ENCODE data around the gene SUN3.
"Not testable (repeated sequence)": the region's sequence is repeated elsewhere in the genome, so short reads cannot be mapped to it uniquely, and the experiment has no call there.

The SUN3 gene

DNA sequence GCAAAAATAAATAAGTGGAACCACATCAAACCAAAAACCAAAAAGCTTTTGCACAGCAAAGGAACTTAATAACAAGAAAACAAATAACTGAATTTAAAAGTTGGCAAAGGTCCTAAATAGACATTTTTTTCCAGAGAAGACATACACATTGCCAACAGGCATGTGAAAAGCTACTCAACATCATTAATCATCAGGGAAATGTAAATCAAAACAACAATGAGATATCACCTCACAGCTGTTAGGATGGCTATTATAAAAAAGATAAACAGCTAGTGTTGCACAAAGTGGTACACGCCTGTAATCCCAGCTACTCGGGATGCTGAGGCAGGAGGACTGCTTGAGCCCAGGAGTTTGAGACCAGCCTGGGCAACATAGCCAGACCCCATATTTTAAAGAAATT, 2.2 kb upstream of the SUN3 start:
- no peak for DNase-seq (ENCODE audit: low read depth in 4 of 4, low spot score in 1 of 4)

DNA sequence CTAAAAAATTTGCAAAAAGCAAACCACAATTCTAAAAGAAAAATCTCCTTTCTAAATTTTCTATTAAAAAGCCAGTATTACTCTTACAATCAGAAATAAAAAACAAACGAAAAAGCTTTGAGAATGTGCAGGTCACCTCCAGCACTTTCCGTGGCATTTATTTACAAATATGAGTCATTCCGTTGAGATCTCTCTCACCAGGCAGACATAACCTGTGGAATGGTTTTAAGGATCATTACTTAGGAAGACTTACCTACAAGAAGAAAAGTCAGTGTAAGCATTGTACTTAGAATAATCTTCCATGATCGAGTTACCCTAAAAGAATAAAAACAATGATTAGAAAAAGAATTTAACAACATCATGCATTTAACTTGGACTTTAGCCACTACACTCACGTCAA, 3.3 kb downstream of the SUN3 start:
- DNase-seq (ENCODE audit: low read depth in 4 of 4, low spot score in 1 of 4) = no peak

DNA sequence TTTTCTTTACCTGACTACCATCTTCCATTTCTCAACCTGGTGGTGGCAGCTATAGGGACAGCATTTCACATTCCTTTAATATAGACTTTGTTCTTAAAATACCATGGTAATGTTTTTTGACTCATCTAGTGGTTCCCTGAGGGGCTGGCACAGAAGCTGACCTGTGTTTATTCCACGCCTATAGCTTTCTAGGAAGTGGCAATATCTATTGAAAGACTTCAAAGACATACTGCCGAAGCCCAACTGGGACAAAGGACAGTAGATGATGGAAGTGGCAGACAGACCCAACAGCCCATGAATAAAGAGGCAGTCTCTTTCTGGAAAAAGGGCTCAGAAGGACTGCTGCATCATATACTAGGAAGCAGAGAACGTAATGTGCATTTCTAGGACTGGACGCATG, 11.2 kb downstream of the SUN3 start:
- DNase-seq (ENCODE audit: low read depth in 4 of 4, low spot score in 1 of 4) = no peak

DNA sequence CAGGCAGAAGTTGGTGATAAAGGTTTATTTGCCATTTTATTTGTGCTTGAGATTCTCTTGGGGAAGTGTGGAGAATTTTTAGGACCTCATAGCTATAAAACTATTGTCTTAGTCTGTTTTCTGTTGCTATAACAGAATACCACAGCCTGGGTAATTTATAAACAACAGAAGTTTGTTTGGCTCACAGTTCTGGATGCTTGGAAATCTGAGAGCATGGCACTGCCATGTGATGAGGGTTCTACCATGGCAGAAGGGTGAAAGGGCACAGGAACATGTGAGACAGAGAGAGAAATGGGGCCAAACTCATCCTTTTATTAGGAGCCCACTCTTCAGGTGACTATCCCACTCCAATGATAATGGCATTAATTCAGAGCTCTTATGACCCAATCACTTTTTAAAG, 12.3 kb downstream of the SUN3 start:
- no peak for DNase-seq (ENCODE audit: low read depth in 4 of 4, low spot score in 1 of 4)

DNA sequence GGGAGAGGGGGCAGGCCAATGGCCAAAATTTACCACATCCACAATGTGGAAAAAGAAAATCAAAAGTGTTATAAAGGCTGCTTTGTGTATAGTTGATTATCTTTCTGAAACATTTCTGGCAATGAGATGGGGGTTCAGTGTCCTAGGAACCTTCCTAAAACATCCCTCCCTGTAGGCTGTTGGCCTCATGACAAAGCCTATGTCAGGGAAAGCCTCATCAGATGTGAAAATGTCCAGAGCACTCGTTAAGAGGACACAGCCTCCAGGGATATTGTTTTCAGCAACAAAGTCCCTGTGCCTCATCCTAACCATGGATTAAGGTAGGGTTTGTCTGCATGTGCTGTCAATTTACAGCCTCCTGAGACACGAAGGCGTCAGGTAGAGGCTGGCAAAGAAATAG, 17.0 kb downstream of the SUN3 start:
- DNase-seq (ENCODE audit: low read depth in 4 of 4, low spot score in 1 of 4) = no peak

DNA sequence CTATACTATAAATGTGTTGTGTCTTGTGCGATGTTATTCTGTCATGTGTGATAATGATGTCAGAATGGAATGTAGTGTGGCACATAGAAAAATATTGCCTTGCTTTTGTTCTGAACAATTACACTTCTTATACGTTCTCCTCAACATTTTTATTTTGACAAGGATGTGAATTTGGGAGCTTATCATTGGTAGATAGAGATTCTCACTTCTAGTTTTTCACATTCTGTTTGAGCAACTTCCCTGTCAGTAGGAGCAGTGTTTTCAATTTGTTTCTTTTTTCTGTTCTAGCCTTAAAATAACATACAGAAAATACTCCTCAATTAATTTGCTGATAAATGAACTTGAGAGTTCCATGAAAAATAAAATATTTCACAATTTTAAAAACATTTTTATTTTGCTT, 17.6 kb downstream of the SUN3 start:
- DNase-seq (ENCODE audit: low read depth in 4 of 4, low spot score in 1 of 4) = no peak

DNA sequence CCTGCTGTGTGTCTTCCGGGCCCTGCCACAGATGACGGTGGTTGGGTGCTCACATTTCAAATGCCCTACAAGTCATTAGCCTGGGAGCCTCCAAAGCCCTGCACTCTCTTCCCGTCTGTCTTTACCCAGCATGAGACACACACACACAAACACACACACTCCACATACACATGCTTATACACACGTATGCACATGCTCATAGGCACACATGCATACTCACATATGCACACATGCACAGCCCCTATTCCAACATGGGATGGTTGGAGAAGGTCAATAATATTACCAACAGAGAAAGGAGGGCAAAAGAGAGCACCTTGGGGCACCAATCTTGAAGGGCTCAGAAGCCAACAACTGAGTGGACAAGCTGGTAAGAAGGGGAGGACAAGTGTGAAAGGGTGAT, 19.0 kb downstream of the SUN3 start:
- no peak for DNase-seq (ENCODE audit: low read depth in 4 of 4, low spot score in 1 of 4)

DNA sequence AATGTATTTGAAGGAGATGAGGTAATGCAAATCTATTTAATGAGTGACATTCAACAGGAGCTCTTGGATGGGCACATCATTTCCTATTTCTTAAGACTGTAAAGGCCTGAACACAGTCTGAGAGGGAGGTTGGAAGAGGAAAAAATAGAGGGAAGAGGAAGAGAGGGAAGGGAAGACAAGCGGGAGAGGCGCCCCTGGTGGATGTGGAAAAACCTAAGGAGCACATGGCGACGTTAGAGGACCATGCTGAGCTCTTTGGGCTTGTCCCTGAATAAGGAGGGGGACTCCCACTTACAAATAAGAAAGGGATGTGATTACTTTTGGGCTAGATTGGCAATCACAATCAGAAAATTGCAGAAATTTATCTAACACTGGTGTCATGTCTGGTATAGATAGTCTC, 19.6 kb downstream of the SUN3 start:
- DNase-seq (ENCODE audit: low read depth in 4 of 4, low spot score in 1 of 4) = no peak

DNA sequence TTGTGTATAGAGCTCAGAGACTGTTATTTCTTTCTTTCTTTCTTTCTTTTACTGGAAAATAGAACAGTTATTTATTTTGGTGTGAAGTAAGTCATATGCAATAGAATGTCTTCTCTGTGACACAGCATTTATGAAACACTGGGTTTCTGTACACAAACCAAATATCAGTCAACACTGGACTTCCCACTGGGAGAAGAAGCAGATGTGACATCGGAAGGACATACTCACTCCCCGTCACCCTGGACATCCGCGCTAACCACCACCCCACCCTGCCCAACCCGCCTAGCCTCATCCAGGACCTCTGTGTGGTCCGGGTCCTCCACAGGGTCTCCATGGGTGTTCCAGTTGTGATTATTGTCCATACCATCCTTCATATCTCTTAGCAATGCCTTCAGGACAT, 22.0 kb downstream of the SUN3 start:
- no peak for DNase-seq (ENCODE audit: low read depth in 4 of 4, low spot score in 1 of 4)

DNA sequence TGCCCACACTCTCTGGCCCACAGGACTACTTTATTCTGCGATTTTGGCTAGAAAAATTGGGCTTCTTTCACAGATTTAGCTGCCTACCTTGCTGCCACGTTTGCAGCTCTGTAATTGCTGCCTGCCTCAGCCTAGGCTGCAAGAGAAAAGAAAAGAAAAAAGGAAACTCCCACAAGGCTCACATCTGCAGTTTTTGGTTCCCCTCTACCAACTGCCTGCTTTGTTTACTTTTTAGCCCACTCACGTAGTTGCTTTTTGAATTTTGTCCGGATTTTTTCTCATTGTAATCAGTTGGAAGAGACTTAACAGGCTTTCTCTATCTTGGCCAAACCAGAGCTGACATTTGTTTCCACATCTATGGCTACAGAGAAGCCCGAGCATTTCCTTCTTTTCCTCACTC, 24.3 kb downstream of the SUN3 start:
- DNase-seq (ENCODE audit: low read depth in 4 of 4, low spot score in 1 of 4) = no peak

DNA sequence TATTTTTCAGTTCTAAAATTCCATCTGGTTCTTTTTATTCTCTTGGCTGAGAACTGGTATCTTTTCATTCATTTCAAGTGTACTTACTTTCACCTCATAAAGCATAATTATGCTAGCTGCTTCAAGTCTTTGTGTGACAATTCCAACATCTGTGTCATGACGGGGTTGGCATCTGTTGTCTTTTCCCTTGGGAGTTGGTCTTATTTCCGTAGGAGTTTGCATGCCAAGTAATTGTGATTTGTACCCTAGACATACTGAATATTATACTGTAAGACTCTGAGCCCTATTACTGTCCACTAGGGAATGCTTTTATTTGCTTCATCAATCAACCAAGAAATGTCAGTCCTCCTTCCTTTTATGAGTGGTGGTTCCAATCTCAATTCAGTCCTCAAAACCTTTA, 24.9 kb downstream of the SUN3 start:
- DNase-seq (ENCODE audit: low read depth in 4 of 4, low spot score in 1 of 4) = no peak

DNA sequence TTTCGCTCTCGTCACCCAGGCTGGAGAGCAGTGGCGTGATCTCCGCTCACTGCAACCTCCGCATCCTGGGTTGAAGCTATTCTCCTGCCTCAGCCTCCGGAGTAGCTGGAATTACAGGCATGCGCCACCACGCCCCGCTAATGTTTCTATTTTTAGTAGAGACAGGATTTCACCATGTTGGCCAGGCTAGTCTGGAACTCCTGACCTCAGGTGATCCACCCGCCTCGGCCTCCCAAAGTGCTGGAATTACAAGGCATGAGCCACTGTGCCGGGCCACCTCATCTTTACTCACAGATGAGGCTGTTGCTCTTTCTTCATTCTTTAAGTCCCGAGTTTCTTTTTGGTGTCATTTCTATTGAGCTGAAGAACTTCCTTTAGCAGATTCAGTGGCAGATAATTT, 28.7 kb downstream of the SUN3 start:
- DNase-seq (ENCODE audit: low read depth in 4 of 4, low spot score in 1 of 4) = not testable (repeated sequence)

DNA sequence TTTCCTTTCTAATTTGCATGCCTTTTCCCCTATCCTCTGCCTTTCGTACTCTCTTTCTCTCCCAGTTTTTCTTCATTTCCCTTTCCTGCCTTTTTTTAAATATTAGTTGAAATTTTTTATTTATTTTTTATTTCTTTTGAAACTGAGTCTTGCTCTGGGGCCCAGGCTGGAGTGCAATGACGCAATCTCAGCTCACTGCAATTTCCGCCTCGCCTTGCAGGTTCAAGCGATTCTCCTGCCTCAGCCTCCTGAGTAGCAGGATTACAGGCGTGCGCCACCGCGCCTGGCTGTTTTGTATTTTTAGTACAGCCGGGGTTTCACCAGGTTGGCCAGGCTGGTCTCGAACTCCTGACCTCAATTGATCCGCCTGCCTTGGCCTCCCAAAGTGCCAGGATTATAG, 29.5 kb downstream of the SUN3 start:
- DNase-seq (ENCODE audit: low read depth in 4 of 4, low spot score in 1 of 4) = no peak

DNA sequence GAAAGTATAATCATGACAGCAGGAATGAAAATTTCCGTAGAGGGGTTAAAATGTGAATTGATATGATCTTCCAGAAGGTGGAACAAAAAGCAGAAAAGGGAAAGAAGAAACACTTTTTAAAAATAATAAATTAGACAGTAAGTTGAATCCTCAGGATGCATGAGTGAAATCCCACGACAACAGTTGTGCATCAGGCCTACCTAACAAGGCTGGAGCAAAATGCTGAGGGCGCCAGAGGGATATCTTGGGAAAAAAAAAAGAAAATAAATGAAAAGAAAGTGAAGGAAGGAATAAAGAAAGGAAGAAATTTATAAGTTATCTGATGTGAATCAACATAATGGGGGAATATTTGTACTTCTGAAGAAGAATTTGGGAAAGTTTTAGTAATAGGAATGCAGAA, 36.5 kb downstream of the SUN3 start:
- no peak for DNase-seq (ENCODE audit: low read depth in 4 of 4, low spot score in 1 of 4)

DNA sequence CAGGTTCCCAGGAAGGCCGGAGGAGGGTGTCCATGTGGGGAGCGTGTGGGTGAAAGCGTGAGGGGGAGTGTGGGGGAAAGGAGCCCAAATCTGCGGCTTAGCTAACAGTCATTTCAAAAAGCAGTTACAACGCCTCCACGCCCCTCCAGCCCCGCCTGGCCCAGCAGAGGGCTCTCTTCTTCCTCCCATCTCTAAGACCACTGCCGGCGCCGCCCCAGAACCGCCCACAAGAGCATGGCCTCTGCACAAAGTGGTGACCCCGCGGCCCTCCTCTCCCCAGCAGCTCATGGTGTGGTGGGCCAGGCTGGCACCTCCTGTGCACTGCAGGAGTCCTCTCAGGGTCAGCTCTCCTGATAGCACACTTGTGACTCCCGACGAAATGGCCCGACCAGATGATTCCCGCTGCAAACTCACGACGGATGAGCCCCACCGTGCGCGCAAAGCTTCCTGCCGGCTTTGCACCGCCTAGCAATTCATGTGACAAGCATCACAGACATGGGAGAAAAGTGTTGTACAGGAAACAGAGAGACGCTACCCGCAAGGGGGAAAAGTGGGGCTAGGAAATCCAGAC, 37.1 kb downstream of the SUN3 start:
- peak; percentile 56 to 80 (median 70) for DNase-seq (ENCODE audit: low read depth in 4 of 4, low spot score in 1 of 4)

DNA sequence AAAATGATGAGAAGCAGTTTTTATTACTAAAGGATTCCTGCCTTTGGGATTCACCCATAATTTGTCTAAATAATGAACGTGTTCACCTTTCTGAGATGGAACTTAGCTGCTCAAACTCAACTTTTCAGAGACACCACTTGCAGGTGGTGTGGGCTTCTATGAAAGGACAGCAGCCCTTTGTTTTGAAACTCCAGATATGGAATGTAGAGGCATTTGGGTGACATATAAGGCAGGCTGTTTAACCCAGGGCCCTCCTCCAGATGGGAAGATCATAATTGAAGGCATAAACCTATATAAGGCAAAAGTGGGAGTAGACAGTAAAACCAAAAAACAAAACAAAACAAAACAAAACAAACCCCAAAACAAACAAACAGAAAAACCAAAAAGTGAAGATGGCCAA, 37.6 kb downstream of the SUN3 start:
- DNase-seq (ENCODE audit: low read depth in 4 of 4, low spot score in 1 of 4) = no peak

DNA sequence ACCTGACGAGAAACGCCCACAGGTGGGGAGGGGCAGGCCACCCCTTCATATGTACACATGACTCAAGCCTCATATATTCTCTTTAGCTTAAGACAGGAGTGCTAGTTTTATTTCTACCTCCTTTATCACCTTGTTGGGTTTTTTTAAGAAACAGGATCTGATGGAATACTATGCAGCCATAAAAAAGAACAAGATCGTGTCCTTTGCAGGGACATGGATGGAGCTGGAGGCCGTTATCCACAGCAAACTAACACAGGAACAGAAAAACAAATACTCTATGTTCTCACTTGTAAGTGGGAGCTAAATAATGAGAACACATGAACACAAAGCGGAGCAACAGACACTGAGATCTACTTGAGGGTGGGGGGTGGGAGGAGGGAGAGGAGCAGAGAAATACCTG, 38.3 kb downstream of the SUN3 start:
- no peak for DNase-seq (ENCODE audit: low read depth in 4 of 4, low spot score in 1 of 4)

DNA sequence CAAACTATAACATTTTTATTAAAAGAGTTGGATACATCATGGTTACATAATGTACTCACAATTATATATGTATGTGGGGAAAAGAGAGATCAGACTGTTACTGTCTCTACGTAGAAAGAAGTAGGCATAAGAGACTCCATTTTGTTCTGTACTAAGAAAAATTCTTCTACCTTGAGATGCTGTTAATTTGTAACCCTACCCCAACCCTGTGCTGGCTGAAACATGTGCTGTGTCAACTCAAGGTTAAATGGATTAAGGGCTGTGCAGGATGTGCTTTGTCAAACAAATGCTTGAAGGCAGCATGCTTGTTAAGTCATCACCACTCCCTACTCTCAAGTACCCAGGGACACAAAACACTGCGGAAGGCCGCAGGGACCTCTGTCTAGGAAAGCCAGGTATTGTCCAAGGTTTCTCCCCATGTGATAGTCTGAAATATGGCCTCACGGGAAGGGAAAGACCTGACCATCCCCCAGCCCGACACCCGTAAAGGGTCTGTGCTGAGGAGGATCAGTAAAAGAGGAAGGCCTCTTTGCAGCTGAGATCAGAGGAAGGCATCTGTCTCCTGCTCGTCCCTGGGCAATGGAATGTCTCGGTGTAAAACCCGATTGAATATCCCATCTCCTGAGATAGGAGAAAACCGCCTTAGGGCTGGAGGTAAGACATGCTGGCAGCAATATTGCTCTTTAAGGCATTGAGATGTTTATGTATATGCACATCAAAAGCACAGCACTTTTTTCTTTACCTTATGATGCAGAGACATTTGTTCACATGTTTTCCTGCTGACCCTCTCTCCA, 39.1 kb downstream of the SUN3 start:
- DNase-seq (ENCODE audit: low read depth in 4 of 4, low spot score in 1 of 4) = not testable (repeated sequence)

DNA sequence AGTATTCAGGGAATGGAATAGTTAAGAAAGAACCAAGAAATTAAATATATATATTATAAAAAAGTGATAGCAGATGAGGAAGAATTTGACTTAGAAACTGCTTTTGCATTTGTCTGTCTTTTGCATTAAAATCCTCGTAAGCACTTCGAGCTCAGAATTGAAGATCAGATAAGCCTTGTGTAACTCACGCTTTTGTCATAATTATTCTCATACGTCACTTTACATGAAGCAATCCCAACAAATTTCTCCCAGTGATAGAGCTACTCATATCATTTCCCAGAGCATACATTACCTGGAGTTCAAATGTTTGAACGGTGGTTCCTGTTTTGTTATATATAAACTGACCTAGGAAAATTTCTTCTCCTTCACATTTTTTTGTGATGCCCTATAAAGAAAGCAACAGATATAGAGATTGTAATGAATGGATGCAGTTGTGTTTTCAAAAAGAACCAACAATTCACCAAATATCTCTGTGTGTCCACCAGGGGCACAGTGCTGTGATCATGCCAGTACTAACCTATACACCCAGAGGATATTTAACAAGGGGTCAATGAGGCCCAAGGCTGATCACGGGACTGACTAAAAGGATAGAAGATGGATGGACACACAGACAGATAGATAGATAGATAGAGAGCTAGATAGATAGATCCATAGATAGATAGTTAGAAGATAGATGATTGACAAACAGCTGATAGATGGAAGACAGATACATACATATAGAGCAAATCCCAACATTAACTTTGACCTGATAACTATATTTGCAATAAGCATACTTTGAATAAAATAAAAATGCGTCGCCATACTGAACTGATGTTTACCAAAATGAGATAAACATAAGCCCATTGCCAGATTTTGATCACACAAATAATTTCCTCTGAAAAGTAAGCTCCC, 40.2 kb downstream of the SUN3 start:
- DNase-seq (ENCODE audit: low read depth in 4 of 4, low spot score in 1 of 4) = no peak

DNA sequence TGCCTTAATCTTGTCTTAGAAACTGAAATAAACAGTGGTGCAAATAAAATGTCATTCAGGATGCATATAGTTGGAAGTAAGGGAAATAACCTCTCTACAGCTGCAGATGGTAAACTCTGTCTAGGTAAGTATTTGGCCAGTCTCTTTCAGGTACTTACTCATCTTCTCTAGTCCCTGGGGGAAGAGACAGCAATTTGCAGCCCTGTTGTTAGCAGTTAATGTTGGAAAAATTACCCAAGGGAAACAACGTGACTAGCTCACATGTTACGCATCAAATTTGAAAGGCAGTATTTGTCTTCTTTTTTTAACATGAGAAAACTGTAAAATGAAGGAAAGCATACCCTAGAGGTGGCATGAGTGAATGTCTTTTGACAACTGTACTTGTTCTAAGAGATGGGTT, 46.3 kb downstream of the SUN3 start:
- no peak for DNase-seq (ENCODE audit: low read depth in 4 of 4, low spot score in 1 of 4)

DNA sequence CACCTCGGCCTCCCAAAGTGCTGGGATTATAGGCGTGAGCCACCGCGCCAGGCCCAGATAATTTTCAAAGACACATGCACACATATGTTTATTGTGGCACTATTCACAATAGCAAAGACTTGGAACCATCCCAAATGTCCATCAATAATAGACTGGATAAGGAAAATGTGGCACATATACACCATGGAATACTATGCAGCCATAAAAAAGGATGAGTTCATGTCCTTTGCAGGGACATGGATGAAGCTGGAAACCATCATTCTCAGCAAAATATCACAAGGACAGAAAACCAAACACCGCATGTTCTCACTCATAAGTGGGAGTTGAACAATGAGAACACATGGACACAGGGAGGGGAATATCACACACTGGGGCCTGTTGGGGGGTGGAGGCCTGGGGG, 48.3 kb downstream of the SUN3 start:
- not testable (repeated sequence) for DNase-seq (ENCODE audit: low read depth in 4 of 4, low spot score in 1 of 4)

DNA sequence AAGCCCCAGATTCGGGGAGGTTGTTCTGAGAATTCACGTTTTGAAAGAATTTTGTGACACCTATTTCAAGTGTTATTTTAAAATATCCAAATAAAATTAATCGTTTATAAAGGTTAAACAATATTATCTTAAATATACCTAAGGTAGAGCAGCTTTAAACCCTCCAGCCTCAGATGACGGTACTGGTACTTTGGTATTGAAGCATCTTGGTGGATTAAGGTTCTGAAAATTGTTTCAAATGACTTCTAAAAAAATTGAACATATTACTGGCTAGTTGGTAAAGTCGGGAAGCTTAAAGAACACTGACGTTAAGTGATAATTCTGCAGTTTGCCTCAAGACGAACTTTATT, 49.1 kb downstream of the SUN3 start:
- no peak for DNase-seq (ENCODE audit: low read depth in 4 of 4, low spot score in 1 of 4)

Data from stimulated activated CD4-positive, alpha-beta T cell treated with anti-CD3 and anti-CD28 coated beads, Interleukin-1b, Interleukin-23, amount 100 ng/mL, for 24 hours (primary cell).